GM18873 (cell line): ENCODE results near the gene SPATA13.

Source experiments
- ATAC-seq: cut with Tn5 transposase; IDR thresholded peaks from one replicate; pipeline ENCODE4 v1.9.1; 2021; ENCODE audit warnings: mild to moderate bottlenecking, moderate library complexity, moderate number of reproducible peaks; ENCODE audit not compliant: unreplicated experiment, low FRiP score

The SPATA13 gene

GRCh38 chr13:24243302-24243701 lies 82.8 kb downstream of the SPATA13 start:
- ATAC-seq, result no peak

GRCh38 chr13:24244802-24245201 lies 84.3 kb downstream of the SPATA13 start:
- no peak for ATAC-seq

DNA sequence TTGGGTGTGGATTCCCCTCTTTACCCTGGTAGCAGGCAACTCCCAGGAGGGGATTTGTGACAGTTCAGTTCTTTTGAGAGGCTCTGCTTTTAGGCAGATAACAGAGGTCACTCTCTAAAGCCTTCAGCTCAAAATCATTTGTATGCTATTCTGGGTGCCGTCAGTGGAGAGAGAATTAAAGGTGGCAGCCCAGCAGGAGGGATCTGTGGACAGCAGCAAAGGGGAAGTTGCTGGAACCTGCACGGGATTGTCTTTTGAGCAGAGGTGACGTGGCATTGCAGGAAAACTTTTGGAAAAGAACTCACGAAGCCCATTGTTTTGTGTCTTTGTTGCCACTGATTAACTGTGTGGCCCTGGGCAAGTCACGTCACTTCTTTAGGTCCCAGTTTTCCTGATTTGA lies 86.5 kb downstream of the SPATA13 start:
- no peak for ATAC-seq

GRCh38 chr13:24249624-24250023 lies 89.1 kb downstream of the SPATA13 start:
- no peak for ATAC-seq

DNA sequence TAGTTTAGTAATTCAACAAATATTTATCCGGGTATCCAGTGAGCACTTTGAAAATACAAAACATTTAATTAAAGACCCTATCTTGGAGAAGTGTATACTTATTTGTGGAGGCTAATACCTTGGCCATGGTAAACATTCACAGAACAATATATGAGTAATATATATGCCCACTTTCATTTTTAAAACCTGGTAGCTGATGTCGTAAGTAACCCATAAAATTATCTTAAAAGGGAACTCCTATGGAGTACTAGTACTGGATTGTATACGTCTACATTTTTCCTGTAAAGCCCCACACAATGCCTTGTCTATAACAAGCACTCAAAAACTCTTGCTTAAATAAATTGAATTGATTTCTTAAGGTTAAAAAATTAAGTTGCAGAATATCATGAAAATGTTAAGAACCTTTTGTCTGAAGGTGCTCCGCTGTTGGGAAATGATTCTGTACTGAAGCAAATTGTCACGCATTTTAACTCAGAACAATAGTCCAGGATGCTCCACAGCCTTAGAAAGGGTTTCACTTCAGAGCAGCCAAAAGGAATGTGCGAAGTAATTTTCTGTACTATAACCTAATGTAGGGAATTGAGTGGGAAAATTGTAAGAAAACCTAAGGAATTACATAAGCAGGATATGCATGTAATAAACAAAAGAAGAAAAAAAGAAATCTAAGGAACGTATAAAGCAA lies 90.0 kb downstream of the SPATA13 start:
- no peak for ATAC-seq

- ATAC-seq, result no peak
Observed at GRCh38 chr13:24251525-24251924, 91.0 kb downstream of the SPATA13 start.

- no peak for ATAC-seq
Observed at GRCh38 chr13:24252136-24252535, 91.6 kb downstream of the SPATA13 start.

- ATAC-seq, result no peak
Observed at GRCh38 chr13:24253520-24254145, 93.1 kb downstream of the SPATA13 start.

GRCh38 chr13:24254146-24254841 lies 93.8 kb downstream of the SPATA13 start:
- no peak for ATAC-seq

DNA sequence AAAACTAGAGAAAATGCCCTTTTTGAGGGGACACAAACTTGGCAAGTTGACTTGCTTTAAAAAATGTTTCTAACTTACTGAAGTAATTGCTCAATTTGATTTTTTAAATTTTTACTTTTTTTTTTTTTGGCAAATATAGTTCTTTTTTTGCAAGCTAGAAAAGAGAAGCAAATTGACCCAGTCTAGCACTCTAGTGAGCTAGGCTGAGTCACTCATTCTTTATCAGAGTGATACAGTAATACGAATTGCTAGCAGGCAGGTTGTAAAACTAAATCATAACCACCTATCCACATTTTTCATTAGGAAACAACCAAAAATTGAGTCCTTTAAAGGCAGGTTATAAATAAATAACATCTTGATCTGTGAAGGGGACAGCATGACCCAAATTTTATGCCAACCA lies 97.0 kb downstream of the SPATA13 start:
- no peak for ATAC-seq

DNA sequence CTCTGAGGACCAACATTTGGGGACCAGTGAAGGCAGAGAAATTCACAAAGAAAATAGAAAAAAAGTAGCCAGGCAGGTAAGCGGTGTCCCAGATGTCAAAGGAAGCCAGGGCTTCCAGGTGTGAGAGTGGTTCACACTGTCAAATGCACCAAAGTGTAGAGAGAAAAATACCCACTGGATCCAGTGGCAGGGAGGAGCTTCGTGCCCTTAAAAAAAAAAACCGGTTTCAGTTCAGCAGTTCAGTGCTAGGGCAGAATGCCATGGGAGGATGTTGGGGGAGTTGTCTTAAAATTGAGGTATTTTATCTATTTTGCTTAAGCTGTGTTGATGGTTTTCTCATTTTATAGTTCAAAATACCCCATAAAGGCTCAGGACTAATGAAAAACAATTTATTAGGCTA lies 101.0 kb downstream of the SPATA13 start:
- no peak for ATAC-seq

- ATAC-seq, result no peak
Observed at GRCh38 chr13:24263632-24264031, 103.1 kb downstream of the SPATA13 start.

DNA sequence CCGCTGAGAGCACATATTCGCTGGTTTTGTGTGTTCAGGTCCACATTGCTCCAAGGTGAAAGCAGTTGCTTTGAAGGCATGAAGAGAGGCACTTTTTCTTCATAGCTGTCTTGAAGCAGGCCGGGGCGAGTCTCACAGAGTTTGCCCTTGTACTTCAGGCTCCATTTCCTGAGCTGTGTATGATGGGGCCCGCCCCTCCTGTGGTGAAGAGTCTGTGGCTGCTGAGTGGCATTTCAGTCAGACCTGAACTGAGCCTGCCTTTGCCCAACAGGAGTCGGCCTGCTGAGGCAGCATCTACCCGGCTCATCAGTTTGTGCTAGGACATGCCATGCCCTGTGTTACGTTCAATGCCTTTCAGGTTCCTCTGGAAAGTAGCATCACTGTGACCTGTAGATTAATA lies 104.5 kb downstream of the SPATA13 start:
- no peak for ATAC-seq

DNA sequence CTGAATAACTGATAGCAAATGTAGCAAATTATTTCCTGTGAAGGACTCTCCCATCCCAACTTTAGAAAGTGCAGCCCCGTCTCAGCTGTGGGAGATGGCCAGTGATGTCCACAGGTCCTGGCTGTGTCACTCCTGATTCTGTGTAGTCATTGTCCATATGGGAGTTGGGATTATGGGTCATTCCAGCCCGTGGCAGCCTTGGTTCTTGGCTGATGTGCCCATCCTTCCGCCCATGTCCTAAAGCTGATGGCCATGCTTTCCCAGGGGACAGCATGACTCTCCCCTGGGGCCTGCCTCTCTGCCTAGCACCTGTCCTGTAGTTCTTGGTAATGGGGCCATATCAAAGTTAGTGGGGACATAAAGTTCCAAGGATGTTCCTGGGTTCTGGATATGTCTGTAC lies 104.9 kb downstream of the SPATA13 start:
- ATAC-seq, result no peak

- ATAC-seq, result no peak
Observed at GRCh38 chr13:24267274-24267673, 106.8 kb downstream of the SPATA13 start.

- ATAC-seq, result no peak
Observed at GRCh38 chr13:24267801-24268200, 107.3 kb downstream of the SPATA13 start.

GRCh38 chr13:24269821-24270220 lies 109.3 kb downstream of the SPATA13 start:
- ATAC-seq, result no peak

DNA sequence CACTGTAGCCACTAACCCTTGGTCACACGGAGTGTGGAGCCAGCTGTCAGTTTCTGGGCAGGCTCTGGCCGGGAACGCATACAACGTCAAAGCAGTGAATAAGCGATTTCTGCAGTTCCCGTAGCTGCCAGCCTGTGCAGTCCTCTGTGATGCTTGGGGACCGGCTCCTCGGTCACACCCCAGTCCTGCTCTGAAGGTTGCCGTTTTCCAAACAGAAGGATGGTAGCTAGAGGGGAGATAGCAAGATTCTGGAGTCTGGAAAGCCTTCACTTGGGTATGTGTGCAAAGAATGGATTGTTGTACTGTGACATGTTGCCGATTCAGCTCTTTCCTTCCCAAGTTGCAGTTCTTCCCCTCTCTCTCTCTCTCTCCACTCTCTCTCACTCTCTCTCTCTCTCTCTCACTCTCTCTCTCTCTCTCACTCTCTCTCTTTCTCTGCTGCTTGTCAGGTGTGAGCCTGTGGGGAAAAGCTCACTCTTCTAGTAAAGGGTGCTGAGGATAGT lies 110.2 kb downstream of the SPATA13 start:
- peak; percentile 57 for ATAC-seq

DNA sequence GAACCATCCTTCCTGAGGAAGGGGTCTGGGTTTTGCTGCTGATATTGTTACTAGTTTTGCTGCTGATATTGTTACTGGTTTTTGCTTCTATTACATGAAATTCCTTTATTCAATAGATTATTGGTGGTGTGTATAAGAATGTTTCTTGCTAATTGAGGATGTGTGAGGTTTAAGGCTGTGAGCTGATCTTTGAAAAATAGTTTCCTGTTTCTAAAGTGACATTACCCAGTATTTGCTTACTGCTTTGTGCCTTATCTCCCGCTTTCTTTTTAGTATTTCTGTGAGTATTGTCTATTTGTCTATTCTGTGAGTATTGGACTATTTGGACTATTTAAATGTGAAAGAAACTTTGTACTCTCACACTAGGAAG lies 110.7 kb downstream of the SPATA13 start:
- no peak for ATAC-seq

DNA sequence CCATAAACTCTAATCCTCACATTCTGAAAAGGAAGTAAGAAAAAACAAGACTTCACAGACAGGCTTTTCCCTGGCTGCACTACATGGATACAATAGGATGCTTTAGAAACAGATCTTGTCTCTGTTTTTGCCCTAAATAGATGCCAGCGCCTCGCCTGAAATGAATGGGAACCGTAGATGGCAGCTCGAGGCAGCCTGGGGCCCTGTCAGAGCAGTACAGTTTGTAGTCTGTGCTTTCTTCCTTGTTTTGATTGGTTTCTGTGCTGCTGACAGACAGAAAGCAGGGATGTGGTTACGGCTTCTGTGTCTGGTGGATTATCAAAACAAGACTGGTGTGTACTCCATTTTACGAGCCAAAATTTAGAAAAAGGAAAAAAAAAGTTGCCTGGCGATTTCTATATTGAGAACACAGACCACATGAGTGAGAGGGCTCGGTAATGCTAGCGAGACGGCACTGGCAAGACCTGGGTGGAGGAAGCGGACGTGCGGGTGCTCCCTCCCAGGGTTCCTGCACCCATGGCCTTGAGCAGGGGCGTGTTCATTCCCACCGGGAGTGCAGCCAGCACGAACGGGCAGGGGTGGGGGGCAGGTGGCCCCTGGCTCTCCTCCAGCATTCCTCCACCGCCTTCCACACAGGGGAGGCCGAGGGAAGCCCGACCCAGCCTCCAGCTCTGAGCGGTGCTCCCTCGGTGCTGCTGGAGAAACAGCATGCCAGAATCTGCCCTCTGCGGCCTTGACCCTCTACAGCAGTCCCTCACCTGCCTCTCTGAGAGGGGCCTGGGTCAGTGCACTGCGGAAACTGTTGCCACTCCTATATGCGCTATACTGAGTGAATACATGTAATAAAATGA lies 111.3 kb downstream of the SPATA13 start:
- peak; percentile 56 for ATAC-seq
